Measurements from ENCODE around the gene OPRM1.
"Not testable (repeated sequence)": the region's sequence is repeated elsewhere in the genome, so short reads cannot be mapped to it uniquely, and the experiment has no call there.

OPRM1 gene

DNA sequence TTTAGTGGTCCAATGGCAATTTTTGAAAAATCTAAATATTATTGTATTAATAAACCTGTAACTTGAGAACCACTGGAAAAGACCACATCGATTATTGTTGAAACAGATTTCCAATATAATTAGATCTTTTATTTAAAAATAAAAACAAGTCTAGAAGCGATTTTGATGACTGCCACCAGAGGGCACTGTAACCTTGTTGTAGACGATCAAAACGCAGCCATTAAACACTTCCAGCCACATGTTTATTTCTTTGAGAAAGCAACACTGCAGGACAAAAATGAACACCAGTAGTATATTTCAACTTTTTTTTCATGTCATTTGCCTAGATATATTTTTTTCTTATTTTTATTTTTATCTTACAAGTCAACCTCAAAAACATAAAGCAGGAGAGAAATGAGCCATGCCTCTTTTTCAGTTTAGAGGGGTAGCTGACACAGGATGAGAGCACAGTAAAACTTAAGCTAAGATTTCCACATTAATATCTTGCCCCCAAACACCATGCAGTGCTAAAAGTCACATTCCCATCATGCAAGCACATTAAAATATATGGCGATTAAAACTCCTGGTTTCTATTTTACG is 115.4 kb downstream of the OPRM1 start:
- peak; percentile 63 to 72 for DNase-seq

DNA sequence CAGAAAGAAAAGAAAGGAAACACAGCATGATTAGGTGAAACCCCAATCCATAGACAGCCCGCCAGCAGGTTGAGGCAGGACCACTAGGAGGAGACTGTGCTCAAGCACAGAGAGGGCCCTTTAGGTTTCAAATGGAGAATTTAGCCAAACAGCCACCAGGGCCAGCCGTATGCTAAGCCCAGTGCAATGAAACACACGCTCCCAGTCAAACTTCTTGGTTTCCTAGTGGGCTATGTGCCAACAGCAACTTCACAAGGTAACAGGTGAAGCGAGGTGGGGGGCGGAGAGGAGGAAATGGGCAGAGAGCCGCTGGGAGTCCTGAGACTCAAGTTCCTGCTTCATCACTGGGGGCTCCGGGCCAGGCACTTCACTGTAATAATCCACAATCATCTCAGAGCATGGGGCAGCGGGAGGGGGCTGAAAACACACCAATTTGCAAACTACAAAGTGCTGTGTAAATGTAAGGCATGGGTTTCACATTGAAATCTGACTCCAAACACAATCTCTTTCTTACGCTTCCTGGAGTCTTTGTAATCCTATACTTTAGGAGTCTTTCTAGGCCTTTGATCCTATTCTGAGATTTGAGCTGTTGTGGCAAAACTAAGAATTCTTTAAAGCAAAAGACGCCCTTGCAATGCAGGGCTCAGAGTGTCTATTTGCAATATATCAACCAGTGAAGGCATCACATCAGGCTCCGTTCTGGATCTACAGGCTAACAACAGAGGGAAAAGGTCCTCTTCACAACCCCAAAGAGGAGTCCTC is 117.3 kb downstream of the OPRM1 start:
- peak; percentile 69 to 74 for DNase-seq

DNA sequence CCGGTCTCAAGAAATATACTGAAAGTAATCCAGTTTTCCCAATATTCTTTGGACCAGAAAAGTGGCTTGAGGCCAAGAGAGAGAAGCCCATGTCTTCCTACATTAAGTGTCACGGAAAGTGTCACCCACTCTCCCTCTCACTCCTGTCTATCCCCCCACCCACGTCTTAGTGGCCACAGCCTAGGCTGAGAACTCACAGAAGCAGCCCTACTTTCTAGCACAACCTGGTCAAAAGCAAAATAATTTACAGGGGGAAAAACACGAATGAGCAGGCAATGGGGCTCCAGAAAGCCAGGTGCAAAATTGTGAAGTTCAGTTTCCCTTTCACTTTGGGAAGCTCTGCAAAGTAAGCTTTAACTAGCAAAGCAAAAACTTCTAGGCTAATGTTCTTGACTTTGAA is 118.0 kb downstream of the OPRM1 start:
- peak in 1 of 2 experiments; percentile 16 for DNase-seq

DNA sequence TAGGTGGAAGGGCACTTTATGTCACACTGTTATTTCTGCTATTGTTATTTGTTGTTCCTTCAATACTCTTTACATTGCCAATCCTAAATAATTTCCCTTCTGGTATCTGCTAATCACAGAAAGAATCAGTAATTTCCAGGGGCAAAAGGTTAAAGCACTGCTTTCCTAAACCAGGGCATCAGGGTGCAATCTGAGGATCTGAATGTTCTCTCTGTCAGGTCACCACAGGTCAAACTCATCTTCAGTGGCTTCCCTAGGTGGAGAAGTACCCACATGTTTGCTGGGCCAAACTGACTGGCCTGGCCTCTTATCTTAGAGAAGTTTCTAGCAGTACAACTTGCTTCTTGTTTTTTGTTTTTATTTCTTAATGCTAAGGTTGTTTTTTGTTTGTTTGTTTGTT is 118.7 kb downstream of the OPRM1 start:
- DNase-seq, result no peak

DNA sequence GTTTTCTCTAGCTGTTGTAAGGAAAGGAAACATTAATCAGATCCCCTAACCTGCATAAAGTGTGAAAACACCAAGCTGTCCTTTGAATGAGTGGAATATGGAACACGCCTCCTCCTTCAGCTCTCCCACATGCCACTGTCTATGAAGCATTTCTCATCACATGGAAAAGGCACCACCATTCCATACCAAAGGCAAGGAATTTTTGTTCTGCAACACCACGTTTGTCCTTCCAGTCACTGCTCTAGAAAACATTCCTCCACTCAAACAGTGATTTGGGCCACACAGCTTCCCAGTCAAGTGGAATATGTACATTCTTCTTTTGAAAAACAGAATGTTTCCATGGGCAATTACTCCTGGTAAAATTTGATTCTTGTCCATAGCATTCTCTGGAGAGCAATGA is 120.1 kb downstream of the OPRM1 start:
- no peak for DNase-seq

DNA sequence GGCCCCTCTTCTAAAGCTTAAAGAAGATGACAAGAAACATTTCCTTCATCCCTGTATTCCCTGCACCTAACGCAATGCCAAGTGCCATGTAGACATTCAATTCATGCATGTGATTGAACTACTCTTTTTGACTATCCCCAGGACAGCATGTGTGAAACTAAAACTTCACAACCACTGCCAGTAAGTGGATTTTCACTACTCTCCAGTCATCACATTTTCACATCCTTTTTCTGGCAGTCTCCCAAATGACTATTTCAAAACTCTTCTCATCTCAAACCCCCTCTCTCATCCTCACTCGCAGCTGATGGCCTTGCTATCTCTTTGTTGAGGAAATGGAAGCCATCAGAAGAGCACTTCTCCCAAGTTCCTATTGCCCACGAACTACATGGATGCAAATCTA is 122.6 kb downstream of the OPRM1 start:
- no peak for DNase-seq

DNA sequence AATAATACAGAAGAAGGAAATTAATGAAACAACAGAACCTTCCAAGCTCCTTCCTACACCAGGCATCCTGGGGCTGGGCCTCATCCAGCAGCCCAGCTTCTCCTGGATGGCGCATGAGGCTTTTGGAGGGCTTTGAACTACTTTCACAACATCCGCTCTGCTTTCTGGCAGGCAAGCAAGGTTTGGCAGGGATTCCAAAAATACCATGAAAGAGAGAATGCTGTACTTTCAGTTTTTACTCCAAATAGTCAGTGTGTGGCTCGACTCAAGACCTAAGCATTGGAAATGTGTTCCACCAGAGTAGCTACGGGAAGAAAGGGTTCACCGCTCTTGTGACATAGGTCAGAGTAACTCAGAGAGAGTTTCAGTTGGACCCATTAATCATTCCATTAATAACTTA is 125.4 kb downstream of the OPRM1 start:
- DNase-seq, result no peak

DNA sequence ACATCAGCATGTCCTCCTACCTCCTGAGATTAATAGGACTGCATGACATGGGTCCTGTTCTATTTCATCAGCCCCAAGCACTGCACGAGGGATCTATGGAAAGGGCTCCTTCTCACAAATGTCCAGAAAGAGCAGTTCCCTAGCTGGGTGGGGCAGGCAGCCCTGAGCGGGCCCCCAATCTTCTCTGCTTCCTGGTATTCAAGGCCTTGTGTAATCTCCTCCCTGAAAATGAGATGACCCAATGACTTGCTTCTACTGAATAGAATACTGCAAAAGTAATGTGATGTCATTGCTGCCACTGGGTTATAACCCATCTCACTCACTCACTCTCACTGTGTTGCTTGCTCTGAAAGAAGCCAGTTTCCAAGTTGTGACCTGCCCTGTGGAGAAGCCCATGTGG is 126.4 kb downstream of the OPRM1 start:
- no peak for DNase-seq

DNA sequence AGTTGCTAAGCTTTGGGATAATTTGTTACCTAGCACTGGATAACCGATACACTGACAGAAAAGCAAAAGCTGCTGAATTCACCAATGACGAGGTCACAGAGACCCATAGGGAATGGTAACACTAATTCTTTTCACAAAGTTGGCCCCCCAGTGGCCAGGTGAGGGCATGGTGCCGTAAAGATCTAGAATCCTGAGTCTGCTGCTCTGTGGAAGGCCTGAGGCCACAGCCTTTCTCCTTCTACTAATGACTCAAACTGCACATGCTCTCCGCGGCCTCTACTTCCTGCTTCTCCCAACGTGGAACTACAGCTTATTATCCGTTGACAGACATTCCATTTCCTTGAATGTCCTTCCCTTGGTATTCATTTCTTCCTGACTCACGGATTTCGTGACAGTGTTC is 127.1 kb downstream of the OPRM1 start:
- no peak for DNase-seq

DNA sequence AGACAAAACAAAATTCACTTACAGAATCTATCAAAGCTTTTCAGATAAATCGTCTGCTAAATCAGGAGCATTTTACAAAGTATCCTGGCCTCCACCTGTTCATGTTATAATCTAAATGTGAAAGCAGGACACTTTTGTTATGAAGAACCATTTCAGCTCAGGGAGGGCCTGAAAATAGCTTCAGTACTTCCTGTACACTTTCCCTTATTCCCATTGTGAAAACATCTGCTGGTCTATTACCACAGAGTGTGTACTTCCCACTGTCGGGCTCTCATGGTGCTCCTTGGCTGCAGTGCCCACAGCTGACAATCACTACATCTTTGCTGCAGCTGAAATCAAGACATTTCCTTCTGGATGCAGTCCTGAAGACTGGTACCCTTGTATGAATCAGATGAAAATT is 128.1 kb downstream of the OPRM1 start:
- DNase-seq, result no peak

DNA sequence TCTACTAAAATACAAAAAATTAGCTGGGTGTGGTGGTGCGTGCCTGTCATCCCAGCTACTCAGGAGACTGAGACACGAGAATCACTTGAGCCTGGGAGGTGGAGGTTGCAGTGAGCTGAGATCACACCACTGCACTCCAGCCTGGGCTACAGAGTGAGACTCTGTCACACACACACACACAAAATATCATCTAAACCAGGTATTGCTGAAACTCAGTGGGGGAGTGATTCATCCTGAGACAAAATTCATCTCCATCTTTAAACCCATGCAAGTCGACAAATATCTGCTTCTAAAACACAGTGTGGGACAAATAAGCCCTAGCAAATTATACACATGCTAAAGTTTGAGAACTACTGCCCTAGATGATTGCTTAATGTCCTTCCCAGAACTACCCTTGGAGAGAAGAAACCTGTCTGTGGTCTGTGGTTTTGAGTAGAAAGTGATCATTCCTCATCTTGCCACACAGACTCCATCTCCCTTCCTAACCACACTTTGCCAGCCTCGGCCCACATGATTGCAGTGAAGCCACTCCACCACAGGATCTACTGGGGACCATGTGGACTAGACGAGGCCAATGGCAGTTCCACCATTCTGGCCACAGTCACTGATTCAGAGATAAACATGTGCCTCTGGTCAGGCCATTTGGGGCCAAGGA is 130.3 kb downstream of the OPRM1 start:
- peak; percentile 38 to 54 for DNase-seq

DNA sequence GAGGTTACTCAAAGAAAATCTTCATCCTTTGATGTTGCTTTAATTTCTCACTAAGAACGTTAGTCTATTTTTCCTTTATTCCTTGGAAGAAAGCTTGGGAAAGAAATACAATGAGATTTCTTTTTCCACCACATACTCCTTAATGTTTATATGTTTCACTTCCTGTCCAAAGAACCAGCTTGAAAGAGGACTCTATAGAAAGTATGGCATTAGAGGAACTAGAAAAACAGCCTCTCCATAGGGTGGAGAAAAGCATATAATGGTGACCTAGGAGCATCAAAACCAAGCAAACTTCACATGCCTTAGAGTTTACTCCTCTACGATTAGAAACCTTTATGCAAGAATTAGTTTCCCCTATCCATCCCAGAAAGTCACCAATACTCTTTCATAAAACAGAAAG is 131.1 kb downstream of the OPRM1 start:
- no peak for DNase-seq

DNA sequence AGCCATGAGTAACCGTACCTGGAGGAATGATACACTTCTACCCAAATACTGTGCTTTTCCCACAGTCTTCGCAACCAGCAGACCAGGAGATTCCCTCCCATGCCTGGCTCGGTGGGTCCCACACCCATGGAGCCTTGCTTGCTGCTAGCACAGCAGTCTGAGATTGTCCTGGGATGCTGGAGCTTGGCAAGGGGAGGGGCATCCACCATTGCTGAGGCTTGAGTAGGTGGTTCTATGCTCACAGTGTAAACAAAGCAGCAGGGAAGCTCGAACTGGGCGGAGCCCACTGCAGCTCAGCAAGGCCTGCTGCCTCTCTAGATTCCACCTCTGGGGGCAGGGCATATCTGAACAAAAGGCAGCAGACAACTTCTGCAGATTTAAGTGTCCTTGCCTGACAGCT is 133.4 kb downstream of the OPRM1 start:
- not testable (repeated sequence) for DNase-seq

DNA sequence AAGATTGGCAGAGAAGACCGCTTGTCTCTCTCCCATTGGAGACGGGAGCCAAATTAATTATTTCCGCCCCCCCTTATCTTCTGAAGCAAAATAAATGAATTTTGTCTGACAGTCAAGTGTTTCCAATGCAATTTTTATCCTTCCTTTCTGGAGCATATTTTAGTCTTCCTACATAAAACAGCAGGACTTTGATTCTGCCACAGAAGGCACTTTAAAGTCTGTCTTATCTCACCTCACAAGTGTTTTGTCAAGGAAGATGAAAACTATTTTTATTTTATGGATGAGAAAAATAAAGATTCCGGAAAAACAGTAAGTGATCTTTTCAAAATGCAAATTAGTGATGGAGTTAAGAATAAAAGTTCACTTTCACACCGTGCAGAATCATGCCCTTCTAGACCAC is 140.4 kb downstream of the OPRM1 start:
- DNase-seq, result no peak

DNA sequence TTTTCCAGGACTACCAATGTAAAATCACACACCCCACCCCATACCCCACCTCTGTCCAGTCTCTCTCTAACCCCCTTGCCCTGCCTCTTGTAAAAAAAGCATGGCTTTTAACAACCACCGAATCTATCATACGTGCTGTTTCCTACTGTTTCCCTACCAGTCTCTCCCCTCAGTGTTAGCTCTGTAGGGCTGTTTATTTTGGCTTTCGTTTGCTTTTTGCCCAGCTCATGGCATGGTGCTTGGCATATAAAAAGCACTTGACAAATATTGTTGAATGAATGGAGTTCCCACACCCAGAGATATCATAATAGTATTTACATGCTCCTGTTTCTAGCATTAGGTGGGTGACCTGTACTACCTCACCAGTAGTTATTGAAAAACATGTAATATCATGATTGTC is 148.2 kb downstream of the OPRM1 start:
- no peak for DNase-seq

DNA sequence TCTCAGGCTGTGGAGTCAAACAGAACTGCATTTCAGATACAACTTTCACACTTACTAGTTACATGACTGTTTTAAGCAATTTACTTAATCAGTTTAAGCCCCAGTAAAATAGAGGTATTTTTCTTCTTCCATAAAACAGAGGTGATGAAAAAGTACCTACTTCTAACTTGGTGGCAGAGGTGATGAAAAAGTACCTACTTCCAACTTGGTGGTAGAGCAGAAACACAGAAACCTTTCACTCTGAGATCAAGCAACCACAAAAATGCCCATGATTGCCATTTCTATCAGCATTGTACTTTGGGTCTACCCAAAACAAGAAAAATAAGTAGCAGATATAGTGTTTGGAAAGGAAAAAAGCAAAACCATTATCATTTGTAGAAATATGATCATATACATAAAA is 148.7 kb downstream of the OPRM1 start:
- no peak for DNase-seq

DNA sequence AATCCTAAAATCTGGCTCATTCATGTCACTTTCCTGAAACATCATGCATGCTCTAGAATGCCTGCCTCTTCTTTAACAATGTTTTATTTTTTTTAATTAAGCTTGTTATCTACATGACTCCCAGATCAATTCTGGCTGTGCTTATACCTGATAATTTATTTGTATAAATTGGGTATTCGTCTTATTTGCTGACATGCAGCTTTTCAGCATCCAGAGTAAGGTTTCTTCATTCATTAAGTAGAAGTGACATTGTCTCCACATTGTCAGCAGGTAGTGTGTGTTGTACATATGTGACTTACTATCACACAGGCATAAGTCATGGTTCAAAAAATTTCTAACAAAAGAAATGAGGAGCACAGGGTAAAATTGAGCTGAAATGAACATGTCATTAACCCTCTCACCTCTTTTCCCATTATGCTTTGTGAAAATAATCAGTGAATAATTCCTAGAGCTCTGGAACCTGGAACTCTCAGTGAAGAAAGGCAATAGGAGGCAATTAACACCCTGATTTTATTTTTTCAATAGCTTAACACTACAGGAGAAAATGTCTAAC is 157.4 kb downstream of the OPRM1 start:
- DNase-seq, result no peak

DNA sequence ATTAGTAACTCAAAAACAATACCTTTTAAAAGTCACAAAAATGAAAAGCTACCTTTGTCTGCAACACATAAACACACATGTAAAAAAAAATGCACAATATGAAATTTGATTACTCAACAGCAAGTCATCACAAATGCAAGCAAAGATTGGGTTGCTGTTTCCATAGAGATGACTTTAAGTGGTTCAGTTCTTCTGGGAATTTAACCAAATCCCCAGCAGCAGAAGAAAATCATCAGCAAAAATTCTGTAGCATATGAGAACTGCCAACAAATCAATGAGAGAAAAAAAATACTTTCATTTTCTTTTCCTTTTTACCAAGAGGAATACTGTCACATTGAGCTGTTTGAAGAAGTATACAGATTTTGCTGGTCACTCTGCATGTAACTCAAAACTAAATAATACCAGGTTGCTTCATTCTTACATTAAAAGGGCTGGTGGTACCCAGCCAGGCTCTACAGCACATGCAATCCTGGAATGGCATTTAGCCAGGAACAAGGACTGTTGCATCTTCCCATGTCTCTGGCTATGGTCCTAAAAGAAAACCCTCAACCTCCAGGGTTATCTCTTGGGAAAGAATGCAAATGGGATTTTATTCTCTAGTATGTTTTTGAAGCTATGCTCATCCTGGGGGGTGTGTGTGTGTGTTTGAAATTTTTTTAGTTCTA is 158.3 kb downstream of the OPRM1 start:
- no peak for DNase-seq

DNA sequence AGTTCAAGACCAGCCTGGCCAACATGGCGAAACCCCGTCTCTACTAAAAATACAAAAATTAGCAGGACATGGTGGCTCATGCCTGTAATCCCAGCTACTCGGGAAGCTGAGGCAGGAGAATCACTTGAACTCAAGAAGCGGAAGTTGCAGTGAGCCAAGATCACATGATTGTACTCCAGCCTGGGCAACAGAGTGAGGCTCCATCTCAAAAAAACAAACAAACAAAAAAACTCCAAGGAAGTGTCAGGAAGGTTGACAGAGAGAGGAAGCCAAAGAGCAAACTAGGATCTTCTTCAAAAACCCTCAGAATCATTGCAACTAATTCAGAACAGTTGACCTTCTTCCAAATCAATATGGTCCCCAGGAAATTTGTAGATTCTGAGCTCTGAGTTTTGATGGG is 162.6 kb downstream of the OPRM1 start:
- not testable (repeated sequence) for DNase-seq

DNA sequence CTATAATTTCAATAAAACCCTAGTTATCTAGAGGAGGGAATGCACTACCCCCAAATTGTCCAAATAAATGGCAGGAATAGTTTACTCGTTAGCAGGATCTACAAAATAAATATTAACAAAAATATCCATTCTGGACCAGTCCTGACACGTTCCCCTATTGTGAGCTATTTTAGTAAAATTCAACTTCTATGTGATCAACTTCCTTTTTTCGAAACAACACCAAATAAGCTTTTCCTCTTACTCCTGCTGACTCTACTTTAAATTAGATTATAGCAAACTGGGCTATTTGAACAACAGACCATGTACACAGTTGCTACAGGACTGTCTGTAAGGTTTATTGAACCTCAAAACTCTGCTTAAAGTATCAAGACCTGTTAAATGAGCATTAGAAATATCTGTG is 163.3 kb downstream of the OPRM1 start:
- no peak for DNase-seq

DNA sequence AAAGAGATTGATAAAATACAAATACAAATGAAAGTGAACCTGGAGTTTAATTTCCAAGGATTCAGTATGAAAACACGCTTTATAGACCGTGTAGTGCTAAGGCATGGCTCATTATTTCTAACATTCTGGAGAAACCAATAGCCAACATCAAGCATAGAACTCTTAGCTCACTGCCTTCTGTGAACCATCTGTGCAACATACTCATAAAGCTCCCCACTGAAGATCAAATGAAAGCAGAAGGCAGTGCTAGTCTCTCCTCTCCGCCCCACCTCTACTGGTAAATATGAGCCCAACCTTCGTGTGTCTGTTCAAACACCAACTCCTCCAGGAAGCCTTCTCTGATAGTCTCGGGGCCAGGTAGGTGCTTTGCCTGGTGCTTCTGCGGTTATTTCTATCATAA is 163.9 kb downstream of the OPRM1 start:
- DNase-seq, result no peak

DNA sequence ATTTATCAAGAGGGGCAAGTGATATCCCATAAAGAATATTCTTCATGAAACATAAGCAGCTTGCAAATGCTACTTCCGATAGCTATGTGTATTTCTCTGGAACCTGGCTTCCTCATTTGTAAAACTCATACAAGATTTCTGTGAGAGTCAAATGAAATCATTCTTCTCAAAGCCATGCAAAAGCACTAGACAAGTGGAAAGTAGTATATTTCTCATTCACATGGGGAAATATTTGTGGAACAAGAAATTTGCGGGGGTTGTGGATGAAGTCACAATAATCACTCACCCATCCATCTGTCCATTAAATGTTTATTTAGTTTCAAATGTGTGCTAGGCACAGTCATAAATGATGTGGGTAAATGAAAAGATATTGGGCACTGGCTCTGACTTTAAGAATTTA is 167.1 kb downstream of the OPRM1 start:
- no peak for DNase-seq

DNA sequence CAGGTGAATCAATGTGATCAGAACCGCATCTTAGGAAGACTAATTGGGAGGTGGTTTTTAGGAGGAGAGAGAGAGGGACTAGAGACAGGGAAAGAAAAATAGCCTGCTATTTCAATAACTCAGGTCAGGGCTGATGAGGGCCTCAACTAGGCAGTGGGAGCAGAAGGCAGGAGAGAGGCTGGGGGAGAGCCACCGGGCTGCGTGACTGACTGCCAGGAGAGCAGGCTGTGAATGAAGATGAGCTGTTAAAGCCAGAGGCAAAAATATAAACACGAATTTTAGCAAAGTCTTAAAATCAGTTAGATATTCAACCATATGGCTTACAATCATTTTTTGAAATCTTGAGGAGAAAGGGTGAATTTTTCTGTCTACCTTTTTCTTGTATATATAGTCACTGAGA is 168.0 kb downstream of the OPRM1 start:
- DNase-seq, result no peak

DNA sequence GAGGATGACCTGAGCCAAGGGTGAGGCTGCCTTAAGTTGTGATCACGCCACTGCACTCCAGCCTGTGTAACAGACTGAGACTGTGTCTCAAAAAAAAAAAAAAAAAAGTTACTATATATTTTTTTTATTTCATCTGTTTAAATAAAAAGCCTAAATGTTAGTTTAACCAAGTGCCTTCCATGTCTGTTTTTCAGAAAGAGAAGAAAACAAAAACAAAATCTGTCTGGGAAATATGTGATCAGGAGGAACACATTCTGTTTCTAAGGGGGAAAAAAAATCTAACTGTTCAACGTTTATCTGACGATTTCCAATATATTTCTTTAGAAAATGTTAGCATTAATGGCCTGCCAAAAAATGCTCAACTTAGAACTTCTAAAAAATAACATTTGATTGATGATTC is 170.5 kb downstream of the OPRM1 start:
- no peak for DNase-seq
